Ishikawa (cell line): Measurements from ENCODE around the gene DUSP7.

ENCODE experiments used
- CEBPB ChIP-seq: IDR thresholded peaks from 2 replicates; pipeline ENCODE4 v1.6.1; 2012
- CREB1 ChIP-seq: IDR thresholded peaks from 2 replicates; pipeline ENCODE4 v1.6.1; 2012; ENCODE audit warnings: low read depth
- EGR1 ChIP-seq: IDR thresholded peaks from 2 replicates; pipeline ENCODE4 v1.6.1; 2012
- EP300 ChIP-seq: IDR thresholded peaks from 2 replicates; pipeline ENCODE4 v1.6.1; 2012; ENCODE audit warnings: borderline replicate concordance
- FOXM1 ChIP-seq: IDR thresholded peaks from 2 replicates; pipeline ENCODE4 v1.6.1; 2012; ENCODE audit warnings: low read depth, borderline replicate concordance
- MAX ChIP-seq: IDR thresholded peaks from 2 replicates; pipeline ENCODE4 v1.6.1; 2012
- NFIC ChIP-seq: IDR thresholded peaks from 2 replicates; pipeline ENCODE4 v1.6.1; 2012
- RAD21 ChIP-seq: IDR thresholded peaks from 2 replicates; pipeline ENCODE4 v1.6.1; 2012; ENCODE audit warnings: low read depth
- TAF1 ChIP-seq: IDR thresholded peaks from 2 replicates; pipeline ENCODE4 v1.6.1; 2012; ENCODE audit warnings: low read depth, mild to moderate bottlenecking
- TCF12 ChIP-seq: IDR thresholded peaks from 2 replicates; pipeline ENCODE4 v1.6.1; 2012; ENCODE audit warnings: low read depth
- TEAD4 ChIP-seq: IDR thresholded peaks from 2 replicates; pipeline ENCODE4 v1.6.1; 2012
- YY1 ChIP-seq: IDR thresholded peaks from 2 replicates; pipeline ENCODE4 v1.6.1; 2012; ENCODE audit warnings: low read depth
- ZBTB7A ChIP-seq: IDR thresholded peaks from 2 replicates; pipeline ENCODE4 v1.6.1; 2012; ENCODE audit warnings: low read depth
- TF ChIP-seq, protein P1 (sequence below): IDR thresholded peaks from 2 replicates; pipeline ENCODE4 v1.6.1; 2012
- TF ChIP-seq, protein P2 (sequence below): IDR thresholded peaks from 2 replicates; pipeline ENCODE4 v1.6.1; 2012; ENCODE audit warnings: low read depth, mild to moderate bottlenecking

DUSP7 gene, protein sequence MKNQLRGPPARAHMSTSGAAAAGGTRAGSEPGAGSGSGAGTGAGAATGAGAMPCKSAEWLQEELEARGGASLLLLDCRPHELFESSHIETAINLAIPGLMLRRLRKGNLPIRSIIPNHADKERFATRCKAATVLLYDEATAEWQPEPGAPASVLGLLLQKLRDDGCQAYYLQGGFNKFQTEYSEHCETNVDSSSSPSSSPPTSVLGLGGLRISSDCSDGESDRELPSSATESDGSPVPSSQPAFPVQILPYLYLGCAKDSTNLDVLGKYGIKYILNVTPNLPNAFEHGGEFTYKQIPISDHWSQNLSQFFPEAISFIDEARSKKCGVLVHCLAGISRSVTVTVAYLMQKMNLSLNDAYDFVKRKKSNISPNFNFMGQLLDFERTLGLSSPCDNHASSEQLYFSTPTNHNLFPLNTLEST

DNA sequence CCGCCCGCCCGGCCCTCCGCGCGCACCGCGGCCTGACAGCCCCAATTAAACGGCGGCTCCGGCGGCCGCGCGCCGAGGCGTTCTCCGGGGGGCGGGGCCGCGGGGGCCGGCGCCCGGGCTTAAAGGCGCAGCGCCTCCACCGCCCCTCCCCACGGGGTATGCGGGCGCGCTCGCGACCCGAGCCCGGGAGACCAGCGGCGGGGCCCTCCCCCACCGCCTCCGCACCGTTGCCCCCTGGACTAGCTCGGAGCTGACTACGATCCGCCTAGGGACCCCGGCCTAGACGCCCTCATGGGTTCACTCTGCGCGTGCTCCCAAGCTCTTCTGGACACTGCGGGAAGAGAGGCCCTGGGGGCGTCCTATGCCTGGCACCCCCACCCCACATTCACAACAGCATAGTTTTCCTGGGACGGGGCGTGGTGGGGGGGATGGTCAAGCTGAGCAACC lies at the start of gene DUSP7:
Gene DUSP7 (minus strand): TSS at position 51 of the 447 bp plus-strand sequence. CDS start 205 bp downstream, outside the sequence.
- TF ChIP-seq, protein P1, sequence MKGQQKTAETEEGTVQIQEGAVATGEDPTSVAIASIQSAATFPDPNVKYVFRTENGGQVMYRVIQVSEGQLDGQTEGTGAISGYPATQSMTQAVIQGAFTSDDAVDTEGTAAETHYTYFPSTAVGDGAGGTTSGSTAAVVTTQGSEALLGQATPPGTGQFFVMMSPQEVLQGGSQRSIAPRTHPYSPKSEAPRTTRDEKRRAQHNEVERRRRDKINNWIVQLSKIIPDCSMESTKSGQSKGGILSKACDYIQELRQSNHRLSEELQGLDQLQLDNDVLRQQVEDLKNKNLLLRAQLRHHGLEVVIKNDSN, result no peak
- peak; percentile 65; the same call in 1 of the 2 replicates for TF ChIP-seq MAX
- TF ChIP-seq NFIC, result no peak
- TF ChIP-seq YY1, result no peak
- no peak for TF ChIP-seq CREB1
- no peak for TF ChIP-seq EP300
- TF ChIP-seq TEAD4, result 0 out of 2 replicates have a peak, but pooled peaks have one; percentile 7
- TF ChIP-seq, protein P2, sequence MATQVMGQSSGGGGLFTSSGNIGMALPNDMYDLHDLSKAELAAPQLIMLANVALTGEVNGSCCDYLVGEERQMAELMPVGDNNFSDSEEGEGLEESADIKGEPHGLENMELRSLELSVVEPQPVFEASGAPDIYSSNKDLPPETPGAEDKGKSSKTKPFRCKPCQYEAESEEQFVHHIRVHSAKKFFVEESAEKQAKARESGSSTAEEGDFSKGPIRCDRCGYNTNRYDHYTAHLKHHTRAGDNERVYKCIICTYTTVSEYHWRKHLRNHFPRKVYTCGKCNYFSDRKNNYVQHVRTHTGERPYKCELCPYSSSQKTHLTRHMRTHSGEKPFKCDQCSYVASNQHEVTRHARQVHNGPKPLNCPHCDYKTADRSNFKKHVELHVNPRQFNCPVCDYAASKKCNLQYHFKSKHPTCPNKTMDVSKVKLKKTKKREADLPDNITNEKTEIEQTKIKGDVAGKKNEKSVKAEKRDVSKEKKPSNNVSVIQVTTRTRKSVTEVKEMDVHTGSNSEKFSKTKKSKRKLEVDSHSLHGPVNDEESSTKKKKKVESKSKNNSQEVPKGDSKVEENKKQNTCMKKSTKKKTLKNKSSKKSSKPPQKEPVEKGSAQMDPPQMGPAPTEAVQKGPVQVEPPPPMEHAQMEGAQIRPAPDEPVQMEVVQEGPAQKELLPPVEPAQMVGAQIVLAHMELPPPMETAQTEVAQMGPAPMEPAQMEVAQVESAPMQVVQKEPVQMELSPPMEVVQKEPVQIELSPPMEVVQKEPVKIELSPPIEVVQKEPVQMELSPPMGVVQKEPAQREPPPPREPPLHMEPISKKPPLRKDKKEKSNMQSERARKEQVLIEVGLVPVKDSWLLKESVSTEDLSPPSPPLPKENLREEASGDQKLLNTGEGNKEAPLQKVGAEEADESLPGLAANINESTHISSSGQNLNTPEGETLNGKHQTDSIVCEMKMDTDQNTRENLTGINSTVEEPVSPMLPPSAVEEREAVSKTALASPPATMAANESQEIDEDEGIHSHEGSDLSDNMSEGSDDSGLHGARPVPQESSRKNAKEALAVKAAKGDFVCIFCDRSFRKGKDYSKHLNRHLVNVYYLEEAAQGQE, result no peak
- peak; percentile 92 for TF ChIP-seq ZBTB7A
- TF ChIP-seq FOXM1, result no peak
- no peak for TF ChIP-seq EGR1
- 0 out of 2 replicates have a peak, but pooled peaks have one; percentile 27 for TF ChIP-seq TAF1
- no peak for TF ChIP-seq CEBPB
- TF ChIP-seq RAD21, result no peak
- TF ChIP-seq TCF12, result no peak; the same call in 1 of the 2 replicates

- TF ChIP-seq TCF12, result no peak
- no peak for TF ChIP-seq TAF1
- TF ChIP-seq CREB1, result no peak
- TF ChIP-seq FOXM1, result no peak
- no peak for TF ChIP-seq TEAD4
- TF ChIP-seq NFIC, result no peak
- TF ChIP-seq ZBTB7A, result no peak
- no peak for TF ChIP-seq RAD21
- TF ChIP-seq, protein P2, result no peak
- TF ChIP-seq EGR1, result no peak
- no peak for TF ChIP-seq CEBPB
- TF ChIP-seq YY1, result no peak
Observed at GRCh38 chr3:52104684-52105640, 48.6 kb upstream of the DUSP7 start.

DNA sequence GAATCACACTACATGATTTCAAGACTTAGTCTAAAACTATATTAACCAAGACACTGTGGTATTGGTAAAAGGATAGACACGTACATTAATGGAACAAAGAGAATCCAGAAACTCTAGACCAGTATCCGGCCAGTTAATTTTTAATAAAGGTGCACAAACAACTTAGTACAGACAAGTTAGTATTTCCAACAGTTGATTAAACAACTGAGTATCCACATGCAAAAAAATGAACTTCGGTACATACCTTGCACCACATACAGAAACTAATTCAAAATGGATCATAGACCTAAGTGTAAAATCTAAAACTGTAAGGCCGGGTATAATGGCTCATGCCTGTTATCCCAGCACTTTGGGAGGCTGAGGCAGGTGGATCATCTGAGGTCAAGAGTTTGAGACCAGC lies 46.6 kb upstream of the DUSP7 start:
- TF ChIP-seq TEAD4 (no peak), ZBTB7A (no peak), EP300 (no peak), CREB1 (no peak), TCF12 (no peak), EGR1 (no peak), RAD21 (no peak), YY1 (no peak), FOXM1 (no peak), MAX (no peak), CEBPB (no peak), NFIC (no peak), TAF1 (no peak)
- TF ChIP-seq, protein P1, result no peak
- TF ChIP-seq, protein P2, result no peak
